T-helper 2 cell treated with Interferon-gamma antibody and Interleukin-4, amounts not matched to agents 5 μg/mL and 100 μg/mL, for 36 hours (primary cell): Measurements from ENCODE around the gene MSI2.
A peak's percentile ranks its signal among the peaks of the same experiment; 100 is the strongest.

Source experiments
- DNase-seq: peaks from one replicate; pipeline ENCODE4 v3.0.0; 2021; ENCODE audit warnings: low spot score
- H3K27ac Mint-ChIP-seq: one replicate; pipeline ENCODE4 v1.8.0; 2021; ENCODE audit warnings: mild to moderate bottlenecking, mixed read lengths
- H3K27me3 Mint-ChIP-seq: one replicate; pipeline ENCODE4 v1.8.0; 2021; ENCODE audit warnings: low read depth, mixed read lengths
- H3K36me3 Mint-ChIP-seq: one replicate; pipeline ENCODE4 v1.8.0; 2021; ENCODE audit warnings: low read depth, mixed read lengths
- H3K4me1 Mint-ChIP-seq: one replicate; pipeline ENCODE4 v1.8.0; 2021; ENCODE audit warnings: low read depth, mixed read lengths
- H3K4me3 Mint-ChIP-seq: one replicate; pipeline ENCODE4 v1.8.0; 2022; ENCODE audit warnings: mild to moderate bottlenecking, moderate library complexity, mixed read lengths
- H3K9me3 Mint-ChIP-seq: one replicate; pipeline ENCODE4 v1.8.0; 2021; ENCODE audit warnings: mixed read lengths

Gene MSI2

GRCh38 chr17:57234061-57234738, 22.1 kb upstream of the MSI2 start:
- Mint-ChIP-seq H3K4me1 (no peaks in the 10 kb centered on the region), H3K27ac (no peak overlapping the region), H3K4me3 (no peak overlapping the region), H3K27me3 (peaks cover 31% of the 10 kb centered on the region), H3K36me3 (no peaks in the 10 kb centered on the region), H3K9me3 (no peaks in the 10 kb centered on the region)
- no peak for DNase-seq

GRCh38 chr17:57234739-57235092, 21.6 kb upstream of the MSI2 start:
- H3K4me1 Mint-ChIP-seq = no peaks in the 10 kb centered on the region
- no peak overlapping the region for H3K27ac Mint-ChIP-seq
- no peak for DNase-seq
- no peaks in the 10 kb centered on the region for H3K36me3 Mint-ChIP-seq
- peaks cover 31% of the 10 kb centered on the region for H3K27me3 Mint-ChIP-seq
- H3K4me3 Mint-ChIP-seq = no peak overlapping the region
- H3K9me3 Mint-ChIP-seq = no peaks in the 10 kb centered on the region

GRCh38 chr17:57235124-57235523, 21.2 kb upstream of the MSI2 start:
- no peak for DNase-seq
- Mint-ChIP-seq H3K36me3 (no peaks in the 10 kb centered on the region), H3K4me1 (no peaks in the 10 kb centered on the region), H3K9me3 (no peaks in the 10 kb centered on the region), H3K4me3 (no peak overlapping the region), H3K27ac (no peak overlapping the region), H3K27me3 (peaks cover 31% of the 10 kb centered on the region)

GRCh38 chr17:57236686-57237299, 19.5 kb upstream of the MSI2 start:
- H3K36me3 Mint-ChIP-seq = no peaks in the 10 kb centered on the region
- H3K9me3 Mint-ChIP-seq = no peaks in the 10 kb centered on the region
- no peak overlapping the region for H3K27ac Mint-ChIP-seq
- no peak for DNase-seq
- H3K27me3 Mint-ChIP-seq = peaks cover 39% of the 10 kb centered on the region
- no peak overlapping the region for H3K4me3 Mint-ChIP-seq
- H3K4me1 Mint-ChIP-seq = no peaks in the 10 kb centered on the region

- H3K27me3 Mint-ChIP-seq = peaks cover 25% of the 10 kb centered on the region
Observed at GRCh38 chr17:57240648-57241047, 15.7 kb upstream of the MSI2 start.

GRCh38 chr17:57242148-57242547, 14.2 kb upstream of the MSI2 start:
- peaks cover 14% of the 10 kb centered on the region for H3K27me3 Mint-ChIP-seq
- H3K4me1 Mint-ChIP-seq = peaks cover 7% of the 10 kb centered on the region
- no peaks in the 10 kb centered on the region for H3K9me3 Mint-ChIP-seq
- no peak overlapping the region for H3K27ac Mint-ChIP-seq
- no peaks in the 10 kb centered on the region for H3K36me3 Mint-ChIP-seq
- no peak for DNase-seq
- no peak overlapping the region for H3K4me3 Mint-ChIP-seq

More at GRCh38 chr17:57240648-57241047, 15.7 kb upstream of the MSI2 start:
- H3K4me1 Mint-ChIP-seq = peaks cover 7% of the 10 kb centered on the region
- no peak overlapping the region for H3K27ac Mint-ChIP-seq
- no peaks in the 10 kb centered on the region for H3K9me3 Mint-ChIP-seq
- H3K36me3 Mint-ChIP-seq = no peaks in the 10 kb centered on the region
- no peak for DNase-seq
- H3K4me3 Mint-ChIP-seq = no peak overlapping the region

GRCh38 chr17:57243171-57243622, 13.1 kb upstream of the MSI2 start:
- no peaks in the 10 kb centered on the region for H3K9me3 Mint-ChIP-seq
- peaks cover 7% of the 10 kb centered on the region for H3K4me1 Mint-ChIP-seq
- peaks cover 13% of the 10 kb centered on the region for H3K27me3 Mint-ChIP-seq
- peak; percentile 59 for DNase-seq
- no peaks in the 10 kb centered on the region for H3K36me3 Mint-ChIP-seq
- H3K4me3 Mint-ChIP-seq = no peak overlapping the region
- H3K27ac Mint-ChIP-seq = no peak overlapping the region

GRCh38 chr17:57245786-57246185, 10.5 kb upstream of the MSI2 start:
- peaks cover 11% of the 10 kb centered on the region for H3K9me3 Mint-ChIP-seq
- H3K27ac Mint-ChIP-seq = no peak overlapping the region
- DNase-seq = no peak
- peaks cover 4% of the 10 kb centered on the region for H3K27me3 Mint-ChIP-seq
- no peak overlapping the region for H3K4me3 Mint-ChIP-seq
- peaks cover 5% of the 10 kb centered on the region for H3K36me3 Mint-ChIP-seq
- H3K4me1 Mint-ChIP-seq = peaks cover 7% of the 10 kb centered on the region

GRCh38 chr17:57246257-57246656, 10.1 kb upstream of the MSI2 start:
- Mint-ChIP-seq H3K27ac (no peak overlapping the region), H3K36me3 (peaks cover 5% of the 10 kb centered on the region), H3K27me3 (peaks cover 3% of the 10 kb centered on the region), H3K9me3 (peaks cover 11% of the 10 kb centered on the region), H3K4me1 (peaks cover 7% of the 10 kb centered on the region), H3K4me3 (no peak overlapping the region)
- no peak for DNase-seq

GRCh38 chr17:57247261-57247660, 9.1 kb upstream of the MSI2 start:
- H3K4me1 Mint-ChIP-seq = peaks cover 7% of the 10 kb centered on the region
- no peak for DNase-seq
- peaks cover 5% of the 10 kb centered on the region for H3K36me3 Mint-ChIP-seq
- no peak overlapping the region for H3K27ac Mint-ChIP-seq
- H3K9me3 Mint-ChIP-seq = peaks cover 11% of the 10 kb centered on the region
- H3K27me3 Mint-ChIP-seq = peaks cover 3% of the 10 kb centered on the region
- H3K4me3 Mint-ChIP-seq = no peak overlapping the region

GRCh38 chr17:57247913-57248312, 8.4 kb upstream of the MSI2 start:
- Mint-ChIP-seq H3K9me3 (peaks cover 11% of the 10 kb centered on the region), H3K4me1 (peaks cover 5% of the 10 kb centered on the region), H3K36me3 (peaks cover 5% of the 10 kb centered on the region), H3K27ac (no peak overlapping the region), H3K4me3 (no peak overlapping the region), H3K27me3 (peaks cover 3% of the 10 kb centered on the region)
- DNase-seq = no peak

- H3K36me3 Mint-ChIP-seq = peaks cover 5% of the 10 kb centered on the region
- H3K4me3 Mint-ChIP-seq = no peak overlapping the region
- no peak overlapping the region for H3K27ac Mint-ChIP-seq
- peaks cover 7% of the 10 kb centered on the region for H3K4me1 Mint-ChIP-seq
- H3K27me3 Mint-ChIP-seq = peaks cover 5% of the 10 kb centered on the region
- no peak for DNase-seq
- peaks cover 11% of the 10 kb centered on the region for H3K9me3 Mint-ChIP-seq
Observed at GRCh38 chr17:57249520-57249919, 6.8 kb upstream of the MSI2 start.

GRCh38 chr17:57251211-57251787, 5.0 kb upstream of the MSI2 start:
- no peak for DNase-seq
- Mint-ChIP-seq H3K27ac (no peak overlapping the region), H3K36me3 (peaks cover 5% of the 10 kb centered on the region), H3K4me1 (peaks cover 13% of the 10 kb centered on the region), H3K4me3 (no peak overlapping the region), H3K27me3 (peaks cover 5% of the 10 kb centered on the region), H3K9me3 (peaks cover 11% of the 10 kb centered on the region)

GRCh38 chr17:57253362-57254065, 2.8 kb upstream of the MSI2 start:
- H3K27me3 Mint-ChIP-seq = peaks cover 5% of the 10 kb centered on the region
- peaks cover 19% of the 10 kb centered on the region for H3K4me1 Mint-ChIP-seq
- peaks cover 16% of the 10 kb centered on the region for H3K36me3 Mint-ChIP-seq
- H3K4me3 Mint-ChIP-seq = no peak overlapping the region
- no peak overlapping the region for H3K27ac Mint-ChIP-seq
- no peak for DNase-seq
- peaks cover 10% of the 10 kb centered on the region for H3K9me3 Mint-ChIP-seq
